Activated T-cell treated with anti-CD3 and anti-CD28 coated beads, Interleukin-2, amount 50 U/mL, for 72 hours (primary cell): ENCODE data around the gene DNM2. TPM values are rescaled to one million over a fixed set of nuclear protein-coding genes. Genes with fewer than 3 reads are reported as not detected.

Source experiments
- ATAC-seq, 2 donors: fragments of 150-1000 bp; cut with Tn5 transposase; replicated peaks in 1 of 2; 2 replicates each; pipeline ENCODE4 v1.10.0; 2021; ENCODE audit warnings: moderate library complexity in 2 of 2, mild to moderate bottlenecking in 1 of 2
- DNase-seq, 2 donors: peaks; one replicate each; pipeline ENCODE4 v3.0.0; 2021 to 2022; ENCODE audit warnings: mixed read lengths in 1 of 2
- H3K27ac Mint-ChIP-seq: one replicate; pipeline ENCODE4 v1.8.0; 2022; ENCODE audit warnings: mild to moderate bottlenecking, moderate library complexity, mixed read lengths
- H3K27me3 Mint-ChIP-seq: one replicate; pipeline ENCODE4 v1.8.0; 2022; ENCODE audit warnings: low read depth, mixed read lengths
- H3K36me3 Mint-ChIP-seq, 2 donors: one replicate each; pipeline ENCODE4 v1.8.0; 2022; ENCODE audit warnings: mixed read lengths in 2 of 2, mild to moderate bottlenecking in 1 of 2; ENCODE audit not compliant: insufficient read depth in 2 of 2
- H3K4me1 Mint-ChIP-seq: one replicate; pipeline ENCODE4 v1.8.0; 2022; ENCODE audit warnings: low read depth, mixed read lengths
- H3K4me3 Mint-ChIP-seq, 2 donors: one replicate each; pipeline ENCODE4 v1.8.0; 2022; ENCODE audit warnings: mild to moderate bottlenecking in 2 of 2, mixed read lengths in 2 of 2, moderate library complexity in 2 of 2
- H3K9me3 Mint-ChIP-seq, 2 donors: one replicate each; pipeline ENCODE4 v1.8.0; 2022; ENCODE audit warnings: mixed read lengths in 2 of 2
- total RNA-seq, 2 donors: library from RNA; stranded (reverse); gene quantifications; one replicate each; pipeline ENCODE4 v1.2.3, GENCODE V29; 2022

DNM2 gene
- total RNA-seq, 2 donors from 2014 or later, result 241 to 266 TPM

GRCh38 chr19:10720607-10721125 lies 2.8 kb downstream of the DNM2 start:
- Mint-ChIP-seq H3K9me3 (no peaks in the 10 kb centered on the region), H3K4me3 (peak overlapping the region; percentile 29 to 55), H3K27me3 (no peaks in the 10 kb centered on the region), H3K4me1 (peaks cover 41% of the 10 kb centered on the region), H3K27ac (no peak overlapping the region), H3K36me3 (peaks cover 4 to 11% of the 10 kb centered on the region in 2 donors)
- ATAC-seq, result no peak
- no peak for DNase-seq

DNA sequence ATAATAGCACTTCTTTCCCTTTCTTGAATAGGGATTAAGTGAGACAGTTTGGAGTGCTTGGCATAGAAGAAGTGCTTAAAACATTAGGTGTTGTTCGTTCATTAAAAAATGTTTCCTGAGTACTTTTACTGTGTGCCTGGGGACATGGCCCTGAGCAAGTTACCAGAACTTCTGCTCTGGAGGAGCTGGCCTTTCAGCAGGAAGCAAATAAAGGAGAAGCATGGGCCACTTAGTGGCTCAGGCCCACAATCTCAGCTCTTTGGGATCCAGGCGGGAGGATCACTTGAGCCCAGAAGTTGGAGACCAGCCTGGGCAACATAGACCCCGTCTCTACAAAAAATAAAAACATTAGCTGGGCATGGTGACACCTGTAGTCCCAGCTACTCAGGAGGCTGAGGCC lies 5.7 kb downstream of the DNM2 start:
- no peaks in the 10 kb centered on the region for H3K9me3 Mint-ChIP-seq
- peaks cover 7 to 11% of the 10 kb centered on the region in 2 donors for H3K36me3 Mint-ChIP-seq
- peaks cover 53% of the 10 kb centered on the region for H3K4me1 Mint-ChIP-seq
- no peaks in the 10 kb centered on the region for H3K27me3 Mint-ChIP-seq
- DNase-seq, result no peak
- no peak overlapping the region for H3K4me3 Mint-ChIP-seq
- ATAC-seq, result no peak
- H3K27ac Mint-ChIP-seq, result peak overlapping the region; percentile 15

DNA sequence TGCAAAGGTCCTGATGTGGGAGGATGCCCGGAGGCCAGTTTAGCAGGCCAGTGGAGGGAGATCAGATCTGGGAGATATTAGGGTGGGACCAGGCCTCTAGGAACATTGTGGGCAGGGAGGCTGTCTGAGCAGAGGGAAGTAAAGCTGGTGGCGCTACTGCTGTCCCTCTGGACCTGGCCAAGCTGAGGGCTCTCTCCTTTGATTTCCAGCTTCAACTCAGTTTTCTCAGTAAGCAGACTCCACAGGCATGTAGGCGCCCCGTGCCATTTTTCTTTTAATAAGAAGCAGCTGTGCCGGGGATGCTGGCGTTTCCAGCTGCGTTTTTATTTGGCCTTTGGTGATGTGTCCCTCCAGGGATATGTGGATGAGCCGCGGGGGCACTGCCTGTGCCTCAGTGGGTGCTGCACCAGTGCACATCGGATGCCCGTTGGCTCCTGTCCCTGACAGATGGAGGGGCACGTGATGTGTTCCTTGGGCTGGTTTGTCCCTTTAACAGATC lies 6.7 kb downstream of the DNM2 start:
- Mint-ChIP-seq H3K27ac (peak overlapping the region; percentile 5), H3K9me3 (no peaks in the 10 kb centered on the region), H3K4me3 (no peak overlapping the region), H3K27me3 (no peaks in the 10 kb centered on the region), H3K36me3 (peaks cover 3 to 10% of the 10 kb centered on the region in 2 donors), H3K4me1 (peaks cover 50% of the 10 kb centered on the region)
- ATAC-seq (no peak), DNase-seq (no peak)

- H3K27ac Mint-ChIP-seq, result no peak overlapping the region
- H3K27me3 Mint-ChIP-seq, result no peaks in the 10 kb centered on the region
- H3K4me1 Mint-ChIP-seq, result peaks cover 51% of the 10 kb centered on the region
- H3K9me3 Mint-ChIP-seq, result no peaks in the 10 kb centered on the region
- H3K4me3 Mint-ChIP-seq, result no peak overlapping the region
- no peak for DNase-seq
- peaks cover 3 to 10% of the 10 kb centered on the region in 2 donors for H3K36me3 Mint-ChIP-seq
- no peak for ATAC-seq
These were observed 7.5 kb downstream of the DNM2 start for GRCh38 chr19:10725415-10725814.

DNA sequence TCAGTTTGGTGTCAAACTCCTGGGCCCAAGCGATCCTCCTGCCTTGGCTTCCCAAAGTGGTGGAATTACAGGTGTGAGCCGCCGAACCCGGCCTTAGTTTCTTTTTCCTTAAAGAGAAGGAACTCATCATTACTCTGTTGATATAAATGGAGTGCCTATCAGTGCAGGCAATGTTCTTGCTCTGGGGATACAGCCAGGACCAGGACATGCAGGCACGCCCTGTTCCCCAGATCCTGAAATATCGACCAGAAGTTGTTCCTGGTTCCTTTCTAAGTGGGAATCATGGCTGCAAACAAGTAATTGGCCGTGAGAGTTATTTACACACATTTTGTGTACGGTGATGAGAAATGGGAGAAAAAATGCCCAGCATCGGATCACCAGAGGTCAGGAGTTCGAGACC lies 8.4 kb downstream of the DNM2 start:
- ATAC-seq (no peak), DNase-seq (no peak)
- peaks cover 3 to 9% of the 10 kb centered on the region in 2 donors for H3K36me3 Mint-ChIP-seq
- no peaks in the 10 kb centered on the region for H3K27me3 Mint-ChIP-seq
- no peak overlapping the region for H3K27ac Mint-ChIP-seq
- H3K4me1 Mint-ChIP-seq, result peaks cover 54% of the 10 kb centered on the region
- H3K9me3 Mint-ChIP-seq, result no peaks in the 10 kb centered on the region
- no peak overlapping the region for H3K4me3 Mint-ChIP-seq

DNA sequence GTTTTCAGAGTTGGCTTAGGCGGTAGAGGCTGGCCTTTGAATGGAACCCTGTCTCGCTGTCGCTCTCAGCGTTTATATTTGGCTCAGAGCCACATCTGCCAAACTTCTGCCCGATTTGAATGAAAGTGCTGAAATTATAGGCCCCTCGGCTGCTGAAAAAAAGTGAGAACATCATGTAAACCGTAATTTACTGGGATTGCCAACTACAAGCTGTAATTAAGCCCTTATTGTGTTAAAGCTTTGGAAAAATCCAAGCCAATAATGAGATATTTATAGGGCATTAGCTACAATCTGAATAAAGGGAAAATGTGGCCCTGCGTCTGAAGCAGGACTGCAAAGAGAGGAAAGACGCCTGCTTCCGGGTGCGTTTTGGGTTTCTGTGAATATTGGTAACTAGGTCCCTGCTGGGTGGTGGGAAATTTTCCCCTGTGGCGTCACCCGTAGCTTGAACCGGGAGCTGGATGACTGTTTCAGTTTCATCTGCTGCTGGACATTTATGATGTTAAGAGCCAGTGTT lies 9.9 kb downstream of the DNM2 start:
- no peaks in the 10 kb centered on the region for H3K9me3 Mint-ChIP-seq
- no peak overlapping the region for H3K27ac Mint-ChIP-seq
- H3K36me3 Mint-ChIP-seq, result peaks cover 3 to 9% of the 10 kb centered on the region in 2 donors
- H3K27me3 Mint-ChIP-seq, result no peaks in the 10 kb centered on the region
- DNase-seq (no peak), ATAC-seq (no peak)
- H3K4me1 Mint-ChIP-seq, result peaks cover 60% of the 10 kb centered on the region
- no peak overlapping the region for H3K4me3 Mint-ChIP-seq

DNA sequence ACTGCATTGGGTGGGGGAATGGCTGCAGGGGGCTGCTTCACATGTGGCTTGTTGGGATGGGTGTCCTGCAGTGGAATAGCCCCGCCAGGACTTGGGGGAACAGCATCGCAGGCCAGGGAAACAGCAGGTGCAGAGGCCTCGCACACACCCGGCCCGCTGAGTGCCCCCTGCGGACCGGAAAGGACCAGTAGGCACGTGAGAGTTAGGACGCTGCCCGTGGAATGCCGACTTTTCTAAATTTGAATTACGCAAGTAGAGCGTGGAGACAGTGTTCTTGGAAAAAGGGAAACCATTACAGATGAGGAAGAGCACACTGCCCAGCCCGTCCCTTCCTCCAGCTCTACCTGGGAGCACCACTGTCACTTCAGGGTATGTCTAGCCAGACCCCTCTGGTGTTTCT lies 11.5 kb downstream of the DNM2 start:
- H3K36me3 Mint-ChIP-seq, result peaks cover 3% of the 10 kb centered on the region in 2 donors
- H3K27ac Mint-ChIP-seq, result no peak overlapping the region
- H3K9me3 Mint-ChIP-seq, result no peaks in the 10 kb centered on the region
- ATAC-seq (no peak), DNase-seq (no peak)
- H3K27me3 Mint-ChIP-seq, result no peaks in the 10 kb centered on the region
- H3K4me3 Mint-ChIP-seq, result no peak overlapping the region
- peaks cover 57% of the 10 kb centered on the region for H3K4me1 Mint-ChIP-seq

DNA sequence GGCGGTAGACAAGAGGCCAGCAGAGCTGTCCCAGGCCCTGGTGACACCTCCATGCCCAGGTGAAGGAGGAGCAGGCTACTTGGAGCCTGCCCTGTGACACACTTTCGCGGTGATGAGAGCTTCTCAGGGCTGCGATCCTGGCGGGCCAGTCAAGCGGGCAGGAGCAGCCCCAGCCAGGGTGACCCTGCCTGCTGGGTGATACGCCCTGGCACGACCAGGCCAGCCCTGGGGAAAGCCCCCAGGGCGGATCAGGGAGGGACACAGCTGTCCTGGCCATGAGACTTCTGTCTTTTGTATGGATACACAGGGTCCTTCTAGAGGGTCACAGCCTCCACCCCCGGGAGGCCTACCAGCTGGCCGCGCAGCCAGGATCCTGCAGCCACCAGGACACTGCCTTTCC lies 13.1 kb downstream of the DNM2 start:
- H3K4me3 Mint-ChIP-seq, result peak overlapping the region; percentile 77
- ATAC-seq (no peak), DNase-seq (no peak)
- H3K9me3 Mint-ChIP-seq, result no peaks in the 10 kb centered on the region
- H3K36me3 Mint-ChIP-seq, result peaks cover 3 to 7% of the 10 kb centered on the region in 2 donors
- peak overlapping the region; percentile 96 for H3K27ac Mint-ChIP-seq
- no peaks in the 10 kb centered on the region for H3K27me3 Mint-ChIP-seq
- H3K4me1 Mint-ChIP-seq, result peaks cover 58% of the 10 kb centered on the region

DNA sequence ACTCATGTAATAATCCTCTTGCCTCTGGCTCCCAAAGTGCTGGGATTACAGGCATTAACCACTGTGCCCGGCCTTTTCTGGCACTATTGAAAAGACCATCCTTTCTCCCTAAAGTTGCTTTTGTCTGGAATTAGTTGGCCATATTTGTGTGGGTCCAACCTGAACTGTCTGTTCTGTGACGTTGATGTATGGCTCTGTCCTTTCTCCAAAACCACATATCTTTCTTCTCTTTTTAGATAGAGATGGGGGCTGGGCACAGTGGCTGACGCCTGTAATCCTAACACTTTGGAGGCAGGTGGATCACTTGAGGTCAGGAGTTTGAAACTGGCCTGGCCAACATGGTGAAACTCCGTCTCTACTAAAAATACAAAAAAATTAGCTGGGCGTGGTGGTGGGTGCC lies 17.9 kb downstream of the DNM2 start:
- H3K9me3 Mint-ChIP-seq, result no peaks in the 10 kb centered on the region
- H3K36me3 Mint-ChIP-seq, result peaks cover 5 to 16% of the 10 kb centered on the region in 2 donors
- DNase-seq (no peak), ATAC-seq (no peak)
- peaks cover 57% of the 10 kb centered on the region for H3K4me1 Mint-ChIP-seq
- H3K27me3 Mint-ChIP-seq, result no peaks in the 10 kb centered on the region
- H3K27ac Mint-ChIP-seq, result no peak overlapping the region
- H3K4me3 Mint-ChIP-seq, result no peak overlapping the region

- H3K36me3 Mint-ChIP-seq, result peaks cover 5 to 16% of the 10 kb centered on the region in 2 donors
- peak overlapping the region; percentile 76 for H3K27ac Mint-ChIP-seq
These were observed 18.3 kb downstream of the DNM2 start for GRCh38 chr19:10736189-10736588.

GRCh38 chr19:10736916-10737551 lies 19.2 kb downstream of the DNM2 start:
- Mint-ChIP-seq H3K36me3 (peaks cover 5 to 19% of the 10 kb centered on the region in 2 donors), H3K27ac (peak overlapping the region; percentile 68), H3K4me3 (no peak overlapping the region), H3K27me3 (no peaks in the 10 kb centered on the region), H3K4me1 (peaks cover 51% of the 10 kb centered on the region), H3K9me3 (no peaks in the 10 kb centered on the region)
- DNase-seq (no peak), ATAC-seq (no peak)

More at GRCh38 chr19:10736189-10736588, 18.3 kb downstream of the DNM2 start:
- no peak overlapping the region for H3K4me3 Mint-ChIP-seq
- H3K27me3 Mint-ChIP-seq, result no peaks in the 10 kb centered on the region
- no peaks in the 10 kb centered on the region for H3K9me3 Mint-ChIP-seq
- peaks cover 55% of the 10 kb centered on the region for H3K4me1 Mint-ChIP-seq
- DNase-seq (no peak), ATAC-seq (no peak)

- no peaks in the 10 kb centered on the region for H3K9me3 Mint-ChIP-seq
- H3K4me3 Mint-ChIP-seq, result no peak overlapping the region
- ATAC-seq (no peak), DNase-seq (no peak)
- H3K27me3 Mint-ChIP-seq, result no peaks in the 10 kb centered on the region
- peaks cover 5 to 19% of the 10 kb centered on the region in 2 donors for H3K36me3 Mint-ChIP-seq
- H3K27ac Mint-ChIP-seq, result no peak overlapping the region
- peaks cover 52% of the 10 kb centered on the region for H3K4me1 Mint-ChIP-seq
These were observed 19.8 kb downstream of the DNM2 start for GRCh38 chr19:10737722-10738121.

GRCh38 chr19:10740798-10741197 lies 22.9 kb downstream of the DNM2 start:
- Mint-ChIP-seq H3K27ac (peak overlapping the region; percentile 28), H3K27me3 (no peaks in the 10 kb centered on the region), H3K4me3 (no peak overlapping the region), H3K36me3 (peaks cover 5 to 15% of the 10 kb centered on the region in 2 donors), H3K4me1 (peaks cover 47% of the 10 kb centered on the region), H3K9me3 (no peaks in the 10 kb centered on the region)
- DNase-seq, result no peak
- no peak for ATAC-seq
